Stimulated activated CD8-positive, alpha-beta memory T cell treated with anti-CD3 and anti-CD28 coated beads, Interleukin-12 subunit alpha, Interleukin-12 subunit beta, amount 100 ng/mL, for 24 hours (primary cell): Measurements from ENCODE around the gene BUB1B.
A peak's percentile ranks its signal among the peaks of the same experiment; 100 is the strongest.
"Not testable (repeated sequence)": the region's sequence is repeated elsewhere in the genome, so short reads cannot be mapped to it uniquely, and the experiment has no call there.

Experiments used
- DNase-seq: peaks from one replicate; pipeline ENCODE4 v3.0.0-alpha.2; 2020; ENCODE audit errors: extremely low read depth

Gene BUB1B

DNA sequence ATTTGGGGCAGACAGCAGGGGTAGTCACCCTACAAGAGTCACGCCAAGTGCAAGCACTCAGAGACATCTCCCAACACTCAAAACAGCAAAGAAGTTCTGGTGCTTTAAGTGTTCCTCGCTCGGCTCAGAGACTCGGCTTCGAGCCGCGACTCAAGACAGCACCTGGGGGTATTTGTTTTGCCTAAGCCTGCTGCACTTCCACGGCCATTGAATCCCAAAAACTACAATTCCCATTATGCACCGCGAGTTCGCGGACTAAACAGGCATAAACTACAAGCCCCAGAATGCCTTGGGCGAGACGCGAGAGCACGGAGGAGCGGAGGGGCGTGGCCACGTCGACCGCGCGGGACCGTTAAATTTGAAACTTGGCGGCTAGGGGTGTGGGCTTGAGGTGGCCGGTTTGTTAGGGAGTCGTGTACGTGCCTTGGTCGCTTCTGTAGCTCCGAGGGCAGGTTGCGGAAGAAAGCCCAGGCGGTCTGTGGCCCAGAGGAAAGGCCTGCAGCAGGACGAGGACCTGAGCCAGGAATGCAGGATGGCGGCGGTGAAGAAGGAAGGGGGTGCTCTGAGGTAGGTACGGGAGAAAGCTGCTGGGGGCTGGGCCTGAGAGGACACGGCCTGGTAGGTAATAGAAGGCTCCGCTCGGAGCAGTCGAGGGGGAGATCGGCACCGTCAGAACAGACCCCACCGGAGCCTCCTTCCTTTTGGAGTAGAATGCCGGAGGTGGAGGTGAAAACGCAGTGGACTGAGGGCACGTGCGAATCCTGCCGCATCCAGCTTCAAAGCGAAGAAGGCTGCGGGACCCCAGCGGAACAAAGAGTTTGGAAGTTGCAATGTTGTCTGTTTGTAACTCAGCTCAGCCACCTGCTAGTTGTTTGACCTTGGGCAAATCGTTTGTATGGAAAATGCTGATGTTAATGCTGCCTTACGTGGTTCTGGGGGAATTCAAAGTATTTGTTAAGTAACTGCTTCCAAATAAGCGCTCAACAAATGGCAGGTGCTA lies at the start of gene BUB1B:
Gene BUB1B (plus strand): TSS at position 381 of the 1,000 bp plus-strand sequence. CDS start 152 bp downstream, at position 533.
- DNase-seq: peak; percentile 78

DNA sequence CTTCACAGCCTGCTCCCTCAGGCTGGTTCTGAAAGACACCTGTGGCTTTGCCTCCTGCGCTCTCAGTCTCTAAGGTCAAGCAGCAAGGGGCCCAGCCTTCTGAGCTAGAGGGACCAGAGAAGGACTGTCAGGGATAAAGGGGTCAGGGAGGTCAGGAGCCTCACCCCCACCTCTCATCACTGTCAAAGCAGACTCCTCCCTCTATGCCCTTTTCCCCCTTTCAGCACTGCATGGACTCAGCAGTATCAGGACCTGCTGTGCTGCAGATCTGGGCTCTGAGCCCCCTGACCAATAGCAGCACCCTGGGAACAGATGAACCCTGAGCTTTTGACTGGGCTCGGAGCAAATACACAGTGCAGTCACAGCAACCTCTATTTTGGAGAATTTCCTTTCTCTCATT lies 49.0 kb upstream of the BUB1B start:
- no peak for DNase-seq

- no peak for DNase-seq
These were observed 48.1 kb upstream of the BUB1B start for GRCh38 chr15:40112789-40113188.

DNA sequence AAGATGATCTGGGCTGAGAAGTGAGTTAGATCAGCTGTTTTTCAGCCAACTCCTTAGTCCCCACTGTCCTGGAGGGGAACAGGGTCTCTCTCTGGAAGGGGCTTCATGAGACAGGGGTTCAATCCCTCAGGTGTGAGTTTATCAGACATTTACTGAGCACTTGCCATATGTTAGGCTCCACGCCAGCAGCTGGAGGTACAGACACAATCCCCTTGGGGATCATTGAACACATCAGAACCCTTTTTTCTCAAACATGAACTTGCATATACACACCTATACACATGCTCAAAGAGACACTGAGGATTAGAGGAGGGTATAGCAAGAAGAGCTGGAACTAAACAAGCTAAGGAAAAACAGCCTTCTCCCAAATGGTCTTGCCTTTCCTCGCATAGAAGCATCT lies 46.7 kb upstream of the BUB1B start:
- DNase-seq: no peak

- DNase-seq: not testable (repeated sequence)
These were observed 45.8 kb upstream of the BUB1B start for GRCh38 chr15:40115106-40115505.

DNA sequence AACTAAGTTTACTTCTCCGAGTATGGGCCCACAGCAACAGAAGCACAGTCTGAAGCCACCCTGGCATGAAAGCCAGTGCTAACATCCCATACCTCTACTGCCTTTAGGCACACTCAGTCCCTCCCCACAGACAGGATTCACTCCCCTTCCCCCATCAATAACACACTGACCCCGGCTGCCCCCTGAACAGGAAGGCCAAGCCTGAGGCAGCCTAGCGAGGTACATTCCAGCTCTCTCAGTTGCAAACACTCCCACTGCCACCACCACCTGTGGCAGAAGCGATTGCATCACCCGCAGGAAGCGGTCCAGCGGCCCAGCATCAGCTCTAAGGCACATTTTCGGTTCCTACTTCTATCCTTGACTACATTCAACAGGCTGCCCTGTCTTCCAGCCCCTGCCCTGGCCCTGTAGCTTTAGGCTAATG lies 45.2 kb upstream of the BUB1B start:
- DNase-seq: no peak

DNA sequence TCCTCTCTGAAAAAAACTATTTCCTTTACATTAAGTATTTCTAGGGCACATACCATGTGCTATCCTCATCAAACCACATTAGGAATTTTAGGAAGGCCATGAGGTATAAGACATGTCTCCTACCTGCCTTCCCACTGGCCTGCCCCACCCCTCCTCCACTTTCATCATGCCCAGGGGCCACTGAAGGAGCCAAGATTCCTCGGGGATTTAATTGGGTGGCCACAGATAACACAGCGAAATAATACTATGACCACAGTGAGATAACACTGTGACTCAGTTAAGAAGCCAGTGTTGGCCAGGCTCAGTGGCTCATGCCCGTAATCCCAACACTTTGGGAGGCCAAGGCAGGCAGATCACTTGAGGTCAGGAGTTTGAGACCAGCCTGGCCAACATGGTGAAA lies 42.4 kb upstream of the BUB1B start:
- DNase-seq: no peak

DNA sequence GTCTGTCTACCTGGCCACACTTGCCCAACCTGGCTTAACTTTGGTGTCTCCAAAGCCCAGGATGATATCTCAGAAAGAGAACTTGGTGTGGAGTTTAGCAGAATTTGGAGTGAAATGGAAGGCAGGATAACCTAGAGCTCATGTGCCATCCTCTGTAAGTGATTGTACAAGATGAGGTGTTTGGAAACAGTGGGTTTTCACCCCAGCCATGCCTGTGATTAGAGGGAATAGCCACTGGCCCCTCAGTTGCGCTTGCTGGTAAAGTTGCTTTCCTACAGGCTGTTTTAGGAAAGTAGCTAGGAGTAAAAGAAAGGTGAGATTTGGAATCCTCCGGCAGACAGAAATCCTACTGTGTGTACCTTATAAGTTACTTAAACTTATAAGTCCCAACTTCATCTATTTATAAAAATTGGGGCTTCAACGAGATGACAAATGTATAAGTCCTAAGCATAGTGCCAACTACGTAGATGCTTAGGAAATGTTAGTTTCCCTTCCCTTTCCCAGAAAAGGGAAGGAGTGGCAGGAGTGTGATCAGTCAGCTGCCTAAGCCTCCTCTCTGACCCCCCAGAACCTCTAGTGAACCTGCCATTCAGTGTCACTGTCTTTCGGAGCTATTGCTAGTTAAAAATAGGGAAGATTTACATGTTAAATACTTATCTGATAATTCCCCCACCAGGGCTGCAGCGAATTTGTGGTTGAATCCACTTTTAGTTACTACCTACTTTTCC lies 38.8 kb upstream of the BUB1B start:
- no peak for DNase-seq

DNA sequence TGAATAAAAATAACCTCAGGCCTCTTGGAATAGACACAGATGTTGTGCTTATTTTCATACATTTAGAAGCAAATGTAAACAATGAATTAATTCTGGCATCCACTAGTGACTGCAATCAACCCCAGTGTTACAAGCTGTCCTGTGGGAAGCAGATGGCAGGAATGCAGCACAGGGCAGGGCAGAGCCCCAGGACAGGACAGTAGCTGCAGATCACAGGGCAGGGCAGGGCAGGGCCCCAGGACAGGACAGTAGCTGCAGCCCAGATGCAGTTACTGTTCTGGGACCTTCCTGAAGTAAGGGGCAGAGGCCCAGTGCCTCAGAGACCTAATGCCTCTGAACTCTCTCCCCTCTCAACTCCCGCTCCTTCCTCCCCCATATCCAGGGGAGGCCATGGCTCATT lies 37.9 kb upstream of the BUB1B start:
- not testable (repeated sequence) for DNase-seq

DNA sequence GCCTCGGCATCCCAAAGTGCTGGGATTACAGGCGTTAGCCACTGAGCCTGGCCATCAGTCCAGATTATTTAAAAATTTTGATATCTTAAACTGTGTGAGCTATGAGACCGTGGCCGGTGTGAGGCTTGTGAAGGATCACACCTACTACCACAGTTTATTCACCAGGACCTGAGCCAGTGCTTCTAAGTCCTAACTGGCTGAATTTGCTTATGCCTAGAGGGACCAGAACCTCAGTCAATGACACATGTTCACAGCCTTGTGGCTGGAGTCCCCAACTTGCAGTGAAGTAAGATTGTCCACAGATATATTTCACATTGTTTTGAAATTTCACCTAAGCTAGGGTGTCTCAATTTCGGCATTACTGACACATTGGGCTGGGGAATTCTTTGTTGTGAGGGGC lies 37.0 kb upstream of the BUB1B start:
- DNase-seq: not testable (repeated sequence)

- DNase-seq: not testable (repeated sequence)
These were observed 36.5 kb upstream of the BUB1B start for GRCh38 chr15:40124333-40124732.

- DNase-seq: not testable (repeated sequence)
These were observed 36.0 kb upstream of the BUB1B start for GRCh38 chr15:40124807-40125285.

DNA sequence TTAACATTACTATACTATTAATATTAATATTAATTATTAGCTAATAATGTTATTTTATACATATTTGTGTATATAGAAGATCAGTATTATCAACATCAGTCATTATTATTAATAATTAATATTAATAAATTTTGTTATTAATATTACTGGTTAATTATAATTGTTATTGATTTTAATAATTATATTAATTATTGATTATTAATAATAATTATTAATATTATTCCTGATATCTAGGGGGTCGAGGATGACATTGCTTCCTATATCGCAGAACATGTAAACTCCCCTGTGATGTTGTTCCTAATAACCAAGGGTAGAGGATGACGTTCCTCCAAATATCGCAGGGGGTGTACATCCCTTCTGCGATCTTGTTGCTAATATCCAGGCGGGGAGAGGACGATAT lies 34.9 kb upstream of the BUB1B start:
- no peak for DNase-seq

GRCh38 chr15:40128766-40129660 lies 31.9 kb upstream of the BUB1B start:
- DNase-seq: no peak

DNA sequence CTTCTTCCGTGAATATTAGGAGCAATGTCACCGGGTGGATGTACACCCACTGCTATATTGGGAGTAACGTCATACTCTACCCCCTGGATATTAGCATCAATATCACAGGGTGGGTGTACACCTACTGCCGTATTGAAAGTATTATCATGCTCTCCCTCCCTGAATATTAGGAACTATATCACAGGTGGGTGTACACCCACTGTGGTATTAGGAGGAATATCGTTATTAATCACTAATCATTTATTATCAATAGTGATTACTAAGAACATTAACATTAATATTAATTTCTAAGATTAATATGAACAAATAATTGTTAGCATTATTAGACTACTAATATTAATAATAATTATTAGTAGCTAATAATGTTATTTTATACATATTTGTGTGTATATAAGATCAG lies 30.8 kb upstream of the BUB1B start:
- no peak for DNase-seq

DNA sequence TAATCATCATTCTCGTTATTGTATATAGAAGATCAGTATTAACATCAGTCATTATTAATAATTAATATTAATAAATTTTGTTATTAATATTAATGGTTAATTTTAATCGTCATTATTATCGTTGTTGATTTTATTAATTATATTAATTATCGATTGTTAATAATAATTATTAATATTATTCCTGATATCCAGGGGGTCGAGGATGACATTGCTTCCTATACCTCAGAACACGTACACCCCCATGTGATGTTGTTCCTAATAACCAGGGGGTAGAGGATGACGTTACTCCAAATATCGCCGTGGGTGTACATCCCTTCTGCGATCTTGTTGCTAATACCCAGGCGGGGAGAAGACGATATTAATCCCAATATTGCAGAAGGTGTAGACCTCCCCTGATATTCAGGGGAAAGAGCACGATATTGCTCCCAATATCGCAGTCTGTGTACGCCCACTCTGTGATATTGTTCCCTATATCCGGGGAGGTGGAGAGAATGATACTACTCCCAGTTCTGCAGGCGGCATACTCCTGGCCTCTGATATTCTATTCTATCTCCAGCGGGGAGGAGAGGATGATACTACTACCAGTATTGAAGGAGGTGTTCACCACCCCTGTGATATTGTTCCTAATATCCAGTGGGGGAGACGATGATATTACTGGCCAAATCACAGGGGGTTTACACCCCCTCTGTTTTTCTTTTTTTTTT lies 29.9 kb upstream of the BUB1B start:
- DNase-seq: no peak

- DNase-seq: no peak
These were observed 27.3 kb upstream of the BUB1B start for GRCh38 chr15:40133544-40133943.

- DNase-seq: no peak
These were observed 26.0 kb upstream of the BUB1B start for GRCh38 chr15:40134885-40135284.

DNA sequence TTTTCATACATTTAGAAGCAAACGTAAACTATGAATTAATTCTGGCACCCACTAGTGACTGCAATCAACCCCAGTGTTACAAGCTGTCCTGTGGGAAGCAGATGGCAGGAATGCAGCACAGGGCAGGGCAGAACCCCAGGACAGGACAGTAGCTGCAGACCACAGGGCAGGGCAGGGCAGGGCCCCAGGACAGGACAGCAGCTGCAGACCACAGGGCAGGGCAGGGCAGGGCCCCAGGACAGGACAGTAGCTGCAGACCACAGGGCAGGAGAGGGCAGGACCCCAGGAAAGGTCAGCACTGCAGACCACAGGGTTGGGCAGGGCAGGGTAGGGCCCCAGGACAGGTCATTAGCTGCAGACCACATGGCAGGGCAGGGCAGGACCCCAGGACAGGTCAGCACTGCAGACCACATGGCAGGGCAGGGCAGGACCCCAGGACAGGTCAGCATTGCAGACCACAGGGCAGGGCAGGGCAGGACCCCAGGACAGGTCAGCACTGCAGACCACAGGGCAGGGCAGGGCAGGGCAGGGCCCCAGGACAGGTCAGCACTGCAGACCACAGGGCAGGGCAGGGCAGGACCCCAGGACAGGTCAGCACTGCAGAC lies 24.9 kb upstream of the BUB1B start:
- DNase-seq: not testable (repeated sequence)
